Keratinocyte (primary cell): ENCODE data around the gene SPHK2.

Experiments
- CTCF ChIP-seq, 3 experiments: IDR thresholded peaks in 1 of 3; conservative IDR thresholded peaks in 1 of 3; optimal IDR thresholded peaks in 1 of 3; 2 replicates in 2 of 3; 3 replicates in 1 of 3; pipeline versions ENCODE3 to v1.5.1; 2011; ENCODE audit warnings: low read length in 3 of 3, mild to moderate bottlenecking in 3 of 3, moderate library complexity in 2 of 3, control low read depth in 1 of 3, inconsistent platforms in 1 of 3; ENCODE audit not compliant: insufficient read depth in 2 of 3; ENCODE audit errors: extremely low read depth in 1 of 3
- EZH2 ChIP-seq: IDR thresholded peaks from one replicate; pipeline ENCODE4 v1.6.1; 2012; ENCODE audit warnings: inconsistent platforms, mild to moderate bottlenecking, low read length, moderate library complexity

GRCh38 chr19:48629297-48629598 is 9.9 kb downstream of the SPHK2 start:
- TF ChIP-seq CTCF (optimal IDR thresholded peaks at IDR 0.05 in 1 of 3, IDR thresholded peaks at IDR 0.05 in 1 of 3, conservative IDR thresholded peaks at IDR 0.05 in 1 of 3; ENCODE audit: extremely low read depth in 1 of 3, insufficient read depth in 2 of 3, low read length in 3 of 3) (no peak), EZH2 (no peak)
